CD4-positive, alpha-beta T cell treated with Interferon gamma for 1 hour (primary cell): Measurements from ENCODE around the gene EXD3.
A peak's percentile ranks its signal among the peaks of the same experiment; 100 is the strongest.

Experiments used
- DNase-seq: peaks from one replicate; pipeline ENCODE4 v3.0.0-alpha.2; 2020

Gene EXD3

DNA sequence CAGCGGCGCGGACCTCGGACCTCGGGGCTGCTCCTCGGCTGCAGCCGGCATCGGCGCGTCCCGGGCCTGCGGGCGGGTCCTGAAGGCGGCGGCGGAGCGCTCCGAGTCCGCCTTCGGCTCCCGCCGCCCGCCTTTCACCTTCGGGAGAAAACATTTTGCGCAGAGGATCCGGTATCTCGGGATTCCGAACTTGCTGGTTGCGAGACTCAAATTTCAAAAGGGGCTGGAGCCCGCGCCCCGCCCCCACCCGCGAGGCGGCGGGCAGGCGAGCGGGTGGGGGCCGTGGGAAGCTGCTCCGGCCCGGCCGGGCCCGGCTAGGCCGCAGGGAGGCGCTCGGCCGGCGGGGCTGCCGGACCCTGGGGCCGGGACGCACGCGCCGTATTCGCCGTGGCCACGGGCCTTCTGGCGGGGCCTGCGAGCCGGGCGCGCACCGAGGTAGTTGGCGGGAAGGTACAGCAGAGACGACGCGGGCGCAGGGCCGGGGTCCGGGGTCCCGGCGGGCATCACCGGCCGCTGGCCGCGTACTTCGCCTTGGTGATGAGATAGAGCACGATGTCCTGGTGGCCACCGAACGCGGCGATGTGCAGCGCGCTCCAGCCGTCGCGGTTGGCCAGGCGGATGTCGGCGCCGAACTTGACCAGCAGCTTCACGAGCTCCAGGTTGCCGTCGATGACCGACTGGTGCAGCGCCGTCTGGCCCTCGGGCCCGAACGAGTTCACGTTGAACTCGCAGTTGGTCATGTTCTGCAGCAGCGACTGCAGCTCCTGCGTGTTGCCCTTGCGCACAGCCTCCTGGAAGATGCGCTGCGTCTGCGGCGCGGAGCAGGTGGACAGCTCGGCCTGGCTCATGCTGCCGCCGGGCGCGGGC lies 121.6 kb downstream of the EXD3 start:
- DNase-seq, result no peak

DNA sequence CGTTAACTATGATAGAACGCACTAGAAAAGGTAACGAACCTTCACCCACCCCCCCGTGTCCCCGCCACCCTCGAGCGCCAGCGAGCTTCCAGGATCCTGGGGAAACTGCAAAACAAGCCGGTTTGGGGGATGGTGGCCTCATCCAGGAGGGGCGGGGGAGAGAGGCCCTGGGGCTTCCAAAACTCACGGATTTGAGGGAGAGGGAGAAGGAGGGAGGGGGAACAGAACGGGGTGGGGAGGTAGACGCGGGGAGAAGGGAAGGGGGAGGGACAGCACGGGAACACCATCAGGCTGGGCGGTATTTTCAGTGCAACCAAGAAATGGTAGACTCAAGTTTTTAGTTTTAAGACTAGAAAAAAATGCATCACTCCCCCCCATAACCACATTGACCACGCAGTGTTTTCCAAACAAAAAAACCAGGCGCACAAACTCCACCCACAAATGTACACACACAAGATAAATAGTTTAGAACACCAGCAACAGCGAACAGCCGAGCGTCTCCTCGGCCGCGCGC lies 122.3 kb downstream of the EXD3 start:
- DNase-seq, result no peak

DNA sequence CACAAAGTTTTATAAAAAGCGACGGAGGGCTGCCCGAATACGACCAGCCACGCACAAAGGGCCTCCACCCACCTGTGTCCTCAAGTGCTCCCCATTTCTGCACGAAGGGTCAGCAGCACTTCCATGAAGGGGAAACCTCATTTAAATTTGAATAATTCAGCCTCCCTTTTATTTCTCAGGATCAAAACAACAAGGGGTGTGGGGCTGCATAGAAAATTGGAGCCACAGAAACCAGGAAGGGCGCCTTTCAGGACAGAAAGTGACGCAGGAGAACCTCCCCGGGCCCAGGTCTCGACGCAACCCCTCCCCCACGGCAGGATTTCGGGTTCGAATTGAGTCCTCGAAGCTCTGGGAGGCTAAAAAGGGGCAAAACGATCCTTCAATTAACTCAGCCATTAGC lies 123.0 kb downstream of the EXD3 start:
- DNase-seq, result no peak

DNA sequence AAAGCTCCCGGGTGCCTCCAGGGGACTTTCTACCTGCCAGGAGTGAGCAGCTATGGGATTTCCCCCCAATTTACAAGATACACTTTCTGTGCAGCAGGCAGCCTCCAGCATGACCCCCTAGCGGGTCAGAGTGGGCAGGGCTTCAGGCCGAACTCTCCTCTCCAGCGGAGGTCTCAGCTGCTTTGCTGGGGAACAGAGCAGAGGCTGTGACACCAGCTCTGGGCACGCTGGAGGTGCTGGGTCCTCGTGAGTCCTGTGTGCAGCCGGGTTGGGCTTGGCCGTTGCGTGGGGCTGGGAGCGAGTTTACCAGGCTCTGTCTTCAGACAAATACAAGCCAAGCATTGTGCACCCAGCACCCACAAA lies 123.8 kb downstream of the EXD3 start:
- no peak for DNase-seq

DNA sequence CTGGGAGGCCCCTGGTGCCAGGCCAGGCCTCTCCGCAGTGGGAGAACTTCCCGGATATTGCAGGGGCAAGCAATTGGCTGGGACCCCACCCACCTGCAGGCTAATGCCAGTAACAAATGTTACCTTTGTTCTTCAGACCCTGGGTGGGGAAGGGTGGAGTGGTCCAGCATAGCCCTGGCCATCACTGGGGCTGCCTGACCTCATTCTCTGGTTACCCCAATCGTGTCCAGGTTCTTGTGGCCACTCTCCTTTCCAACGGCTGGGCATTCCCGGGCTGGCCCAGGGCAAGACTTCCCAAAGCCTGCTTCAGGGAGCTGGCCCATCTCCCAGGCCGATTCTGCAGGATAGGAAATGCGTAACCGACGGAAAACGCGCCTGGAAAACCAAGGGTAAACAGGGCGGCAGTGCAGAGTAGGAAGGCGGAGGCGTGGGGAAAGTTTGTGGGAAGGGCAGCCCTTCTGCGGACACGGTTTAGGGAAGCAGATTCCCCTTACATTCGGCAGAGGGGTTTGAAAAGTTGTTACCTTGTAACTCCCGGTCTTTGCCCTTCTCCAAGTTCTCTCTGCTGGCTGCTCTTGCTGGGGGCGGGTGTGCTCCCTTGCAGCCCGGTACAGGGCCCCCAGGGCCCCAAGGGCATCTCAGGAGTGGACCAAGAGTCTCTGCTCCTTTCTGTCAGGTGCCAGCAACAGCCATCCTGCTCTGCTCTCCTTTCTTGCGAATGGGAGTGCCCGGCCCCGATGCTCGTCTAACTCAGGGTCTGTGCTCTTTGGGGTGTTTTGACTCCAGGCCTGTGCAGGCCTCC lies 124.4 kb downstream of the EXD3 start:
- DNase-seq, result no peak

DNA sequence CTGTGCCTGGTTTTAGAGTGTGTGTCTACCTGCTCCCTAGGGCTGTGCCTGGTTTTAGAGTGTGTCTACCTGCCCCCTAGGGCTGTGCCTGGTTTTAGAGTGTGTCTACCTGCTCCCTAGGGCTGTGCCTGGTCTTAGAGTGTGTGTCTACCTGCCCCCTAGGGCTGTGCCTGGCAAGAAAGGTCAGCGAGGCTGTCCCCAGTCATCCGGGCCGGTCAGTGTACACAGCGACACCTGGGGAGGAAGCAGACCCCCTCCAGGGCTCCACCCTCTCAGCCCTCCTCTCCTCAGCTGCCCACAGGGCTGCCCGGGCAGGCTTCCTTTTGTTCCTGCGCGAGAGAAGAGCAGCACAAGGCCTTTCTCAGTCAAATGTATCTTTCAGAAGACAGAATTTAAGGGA lies 125.0 kb downstream of the EXD3 start:
- no peak for DNase-seq

DNA sequence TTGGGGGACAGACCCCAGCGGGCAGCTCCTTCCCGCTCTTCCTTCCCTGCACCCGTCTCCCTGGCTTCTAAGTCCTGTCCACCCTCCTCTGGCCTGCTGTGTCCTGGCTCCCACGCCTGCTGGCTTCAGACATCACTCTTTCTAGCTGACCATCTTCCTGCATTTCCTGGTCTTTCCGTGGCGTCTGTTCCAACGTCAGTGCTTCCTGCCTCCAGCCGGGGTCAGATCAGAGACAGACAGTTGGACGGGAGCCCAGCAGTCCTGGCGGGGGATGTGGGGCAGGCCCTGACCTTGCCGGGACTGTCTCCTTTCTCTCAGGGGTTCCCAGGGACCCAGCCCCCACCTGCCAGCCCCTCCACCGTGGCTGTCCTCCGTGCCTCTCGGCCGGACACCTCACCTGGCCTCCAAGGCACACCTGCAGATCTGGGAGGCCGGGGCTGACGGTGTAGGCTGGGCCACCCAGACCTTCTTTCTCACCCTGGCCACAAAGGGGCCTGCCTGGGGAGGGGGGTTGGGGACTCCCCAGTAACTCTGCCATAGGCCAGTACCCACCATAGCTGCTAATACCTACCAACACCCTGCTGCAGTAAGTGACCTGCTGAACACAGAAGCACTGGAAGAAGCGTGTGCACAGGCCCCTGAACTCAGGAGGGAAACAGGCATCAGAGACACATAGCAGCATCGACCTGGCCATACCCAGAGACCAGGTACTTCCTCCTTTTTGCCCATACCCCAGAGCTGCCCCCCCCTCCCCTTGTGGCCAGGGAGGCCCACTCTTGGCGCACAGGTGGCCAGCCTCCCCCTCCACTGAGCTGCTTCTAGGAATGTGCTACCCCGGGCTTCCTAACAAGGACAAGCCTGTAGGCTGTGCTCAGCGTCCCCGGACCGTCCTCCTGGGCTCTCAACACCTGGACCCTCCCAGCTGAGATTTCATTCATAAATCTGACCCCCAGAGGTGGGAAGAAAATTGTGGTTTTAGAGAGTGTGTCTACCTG lies 126.0 kb downstream of the EXD3 start:
- no peak for DNase-seq

DNA sequence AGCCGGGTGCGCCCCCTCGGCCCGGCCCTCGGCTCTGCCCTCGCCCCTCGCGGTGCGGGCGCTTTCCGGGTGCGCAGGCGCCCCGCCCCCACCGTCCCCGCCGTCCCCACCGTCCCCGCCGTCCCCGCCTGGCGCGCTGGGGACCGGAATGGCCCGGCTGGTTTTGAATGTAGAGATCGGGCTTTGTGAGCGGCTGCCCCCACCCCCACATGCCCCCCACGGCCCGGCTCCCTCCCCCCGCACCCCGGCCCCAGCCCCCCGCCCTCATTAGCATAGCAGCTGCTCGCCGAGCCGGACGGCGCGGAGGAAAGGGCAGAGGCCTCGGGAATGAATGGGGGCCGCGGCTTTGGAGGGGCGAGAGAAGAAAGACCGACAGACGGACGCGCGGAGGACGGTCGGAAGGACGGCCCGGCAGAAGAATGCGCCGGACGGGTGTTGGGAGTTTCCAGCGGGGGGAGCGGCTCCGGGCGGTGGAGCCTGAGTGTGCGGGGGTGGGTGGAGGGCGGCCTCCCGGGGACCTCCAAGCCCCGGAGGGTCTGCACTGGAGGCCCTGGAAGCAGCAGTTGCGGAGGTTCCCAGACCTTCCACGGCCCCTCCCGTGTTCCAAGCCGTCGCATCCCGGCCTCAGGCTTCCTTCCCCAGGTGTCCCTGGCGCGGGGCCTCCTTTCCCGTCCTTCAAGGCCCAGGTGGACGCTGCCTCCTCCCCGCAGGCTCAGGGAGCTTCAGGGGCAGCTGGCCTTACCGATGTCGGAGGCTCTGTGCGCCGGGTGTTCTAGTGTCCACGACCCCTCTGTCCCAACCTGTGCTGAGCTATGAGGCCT lies 126.9 kb downstream of the EXD3 start:
- DNase-seq, result no peak

DNA sequence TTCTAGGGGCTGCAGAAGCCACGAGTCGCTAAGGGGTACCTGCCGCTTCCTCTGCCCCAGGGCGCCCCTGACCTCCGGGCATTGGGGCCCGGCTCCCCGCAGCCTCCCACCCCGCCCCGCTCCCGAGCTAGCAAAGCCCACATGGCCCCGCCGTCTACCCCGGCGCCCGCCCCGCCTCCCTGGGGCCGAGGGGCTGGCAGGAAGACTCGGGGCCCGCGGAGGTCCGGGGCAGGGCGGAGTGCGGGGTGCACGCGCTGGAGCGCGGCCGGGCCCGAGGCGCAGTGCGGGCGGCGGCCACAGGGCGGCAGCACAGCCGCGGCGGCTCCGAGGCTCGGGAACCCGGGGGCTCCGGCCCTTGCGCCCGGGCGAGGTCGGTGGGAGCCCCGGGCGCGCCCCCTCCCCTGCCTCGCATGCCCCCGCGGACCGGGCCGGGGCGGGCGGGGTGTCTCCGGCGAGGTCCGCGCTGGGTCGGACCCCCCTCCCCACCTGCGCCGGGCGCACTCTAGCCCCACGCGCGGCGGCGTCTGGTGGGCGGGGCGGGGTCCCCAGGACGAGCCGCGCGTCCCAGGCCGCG lies 127.6 kb downstream of the EXD3 start:
- peak; percentile 30 for DNase-seq

DNA sequence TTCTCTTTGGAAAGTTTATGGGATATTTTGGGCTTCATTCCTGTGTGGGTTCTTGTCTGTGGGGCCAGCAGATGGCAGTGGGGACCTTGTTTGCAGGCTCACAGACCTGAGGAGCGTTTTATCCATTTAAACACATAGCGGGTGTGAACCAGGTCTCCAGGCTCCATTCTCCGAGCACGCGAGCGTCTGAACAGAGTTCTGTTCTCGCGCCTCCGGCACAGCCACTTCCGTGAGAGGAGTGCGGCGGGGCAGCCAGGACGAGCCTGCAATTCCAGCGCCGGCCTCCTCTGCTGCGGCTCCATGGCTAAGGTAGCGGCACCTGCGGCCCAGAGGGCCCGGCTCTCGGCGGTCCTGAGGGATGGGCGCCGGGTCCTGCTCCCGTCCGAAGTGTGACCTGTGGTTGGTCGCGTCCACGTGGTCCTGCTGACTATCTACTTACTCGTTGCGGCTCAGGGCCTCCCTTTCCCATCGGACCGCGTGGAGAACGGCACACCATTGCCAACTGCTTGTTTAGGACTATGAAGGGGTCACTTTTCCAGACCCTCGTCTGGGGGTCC lies 128.2 kb downstream of the EXD3 start:
- no peak for DNase-seq

DNA sequence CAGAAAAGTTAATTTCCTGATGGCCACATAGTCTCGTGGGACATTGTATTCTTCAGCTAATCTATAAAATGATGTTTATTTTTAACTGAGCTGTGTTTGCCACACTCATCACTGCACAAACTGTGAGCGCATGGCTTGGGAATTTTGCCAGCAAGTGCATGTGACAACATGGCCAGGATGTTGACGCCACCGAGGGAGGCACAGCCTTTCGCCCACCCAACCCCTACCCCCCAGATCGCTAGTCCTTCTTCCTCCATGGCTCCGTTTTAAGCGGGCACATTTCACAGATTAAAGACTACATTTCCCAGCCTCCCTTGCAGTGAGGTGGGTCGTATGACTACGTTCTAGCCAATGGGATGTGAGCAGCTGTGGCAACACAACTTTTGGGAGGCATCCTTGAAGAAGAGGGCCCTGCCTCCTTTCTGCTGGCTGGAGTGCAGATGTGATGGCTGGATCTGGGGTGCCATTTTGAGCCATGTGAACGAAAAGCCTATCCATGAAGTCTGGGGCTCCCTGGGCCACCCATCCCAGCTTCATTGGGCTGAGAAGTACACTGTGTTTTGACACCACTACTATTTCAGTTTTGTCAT lies 128.8 kb downstream of the EXD3 start:
- DNase-seq, result peak; percentile 23

DNA sequence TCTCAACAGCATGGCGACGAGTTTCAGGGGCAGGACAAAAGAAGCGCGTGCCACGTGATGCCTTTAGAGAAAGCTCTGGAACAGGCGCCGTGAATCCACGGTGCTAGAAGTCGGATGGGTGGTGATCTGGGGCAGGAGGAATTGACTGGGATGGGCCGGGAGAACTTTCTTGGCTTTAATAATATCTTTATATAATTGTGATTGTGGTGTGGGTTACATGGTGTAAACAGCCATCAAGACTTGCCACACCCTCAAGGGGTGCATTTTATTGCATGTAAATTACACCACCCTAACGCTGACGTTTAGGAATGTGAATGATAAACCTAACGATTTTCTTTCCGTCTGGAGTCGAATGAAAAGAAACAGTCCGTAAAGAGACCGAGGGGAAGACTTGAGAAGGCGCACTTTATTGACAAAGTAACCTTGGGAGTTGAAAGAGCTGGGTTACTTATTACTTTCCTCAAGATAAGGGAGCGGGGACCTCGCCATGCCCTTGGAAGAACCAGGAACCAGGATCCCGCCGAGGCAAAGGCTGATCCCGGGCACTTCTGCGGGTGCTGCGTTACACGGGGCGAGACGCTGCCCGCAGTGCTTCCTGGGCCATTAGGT lies 129.4 kb downstream of the EXD3 start:
- DNase-seq, result no peak

DNA sequence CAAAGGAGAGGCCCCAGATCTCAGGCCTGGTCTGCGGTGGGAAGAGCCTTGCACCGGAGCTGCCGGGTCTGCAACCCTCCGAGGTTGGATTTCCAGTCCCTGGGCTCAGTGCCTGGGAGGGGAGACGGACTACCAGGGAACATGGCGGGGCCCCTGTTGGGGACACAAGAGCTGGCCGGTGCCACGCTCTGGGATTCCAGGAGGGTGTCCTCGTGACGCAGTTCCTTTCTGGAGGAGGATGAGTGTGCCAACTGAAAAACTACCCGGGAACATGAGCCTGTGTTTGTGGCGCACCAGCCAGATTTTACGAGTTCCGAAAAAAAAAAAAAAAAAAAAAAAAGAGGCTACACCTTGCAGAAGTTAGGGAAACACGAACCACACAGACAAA lies 129.9 kb downstream of the EXD3 start:
- DNase-seq, result no peak

DNA sequence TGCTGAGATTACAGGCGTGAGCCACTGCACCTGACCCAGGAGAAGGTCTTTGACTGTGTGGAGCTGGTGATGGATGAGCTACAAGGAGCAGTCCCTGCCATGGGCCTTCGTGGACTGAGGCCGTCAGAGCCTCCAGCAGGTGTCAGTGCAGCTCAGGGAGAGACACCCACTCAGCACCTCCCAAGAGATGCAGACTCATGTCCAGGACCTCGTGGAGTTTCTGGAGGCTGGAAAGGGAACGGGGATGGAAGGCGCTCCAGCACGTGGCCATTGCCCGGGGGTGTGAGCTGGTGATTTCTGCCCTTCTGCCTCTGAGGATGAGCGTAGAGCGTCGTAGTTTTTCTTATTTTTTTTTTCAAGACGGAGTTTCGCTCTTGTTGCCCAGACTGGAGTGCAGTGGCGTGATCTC lies 136.0 kb downstream of the EXD3 start:
- DNase-seq, result no peak

DNA sequence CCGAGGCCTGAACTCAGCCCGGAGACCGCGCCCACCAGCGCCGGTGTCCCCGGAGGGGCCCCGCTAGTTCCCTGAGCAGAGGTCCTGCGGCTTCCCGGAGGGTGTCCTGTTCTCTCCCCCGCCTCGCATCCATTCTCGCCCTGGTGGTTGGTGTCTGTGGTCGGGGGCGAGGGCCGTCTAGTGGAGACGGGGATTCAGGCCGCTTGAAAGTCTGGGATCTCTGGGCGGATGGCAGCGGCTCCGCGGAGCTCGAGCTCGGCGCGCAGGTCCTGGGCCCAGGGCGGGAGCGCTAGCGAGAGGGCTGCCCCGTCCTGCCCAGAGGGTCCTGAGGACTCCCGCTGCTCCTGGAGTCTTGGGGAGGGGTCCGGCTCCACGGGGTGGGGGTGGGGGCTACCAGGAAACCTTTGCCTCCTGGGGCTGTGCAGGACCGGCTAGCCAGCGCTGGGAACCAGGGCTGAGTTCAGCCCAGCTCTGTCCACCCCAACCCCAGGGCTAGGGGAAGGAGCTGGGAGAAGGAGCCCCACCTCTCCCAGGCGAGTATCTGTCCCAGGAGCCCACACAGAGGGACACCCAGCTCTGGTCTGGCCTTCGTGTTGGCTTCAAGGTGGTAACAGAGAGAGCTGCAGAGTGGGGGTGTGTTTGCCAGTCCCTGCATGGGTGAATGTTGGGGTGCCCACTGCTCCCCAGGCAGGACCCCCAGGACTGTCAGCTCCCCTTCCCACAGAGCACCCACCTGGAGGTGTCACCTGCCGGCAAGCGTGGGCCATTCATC lies 141.4 kb downstream of the EXD3 start:
- DNase-seq, result no peak

DNA sequence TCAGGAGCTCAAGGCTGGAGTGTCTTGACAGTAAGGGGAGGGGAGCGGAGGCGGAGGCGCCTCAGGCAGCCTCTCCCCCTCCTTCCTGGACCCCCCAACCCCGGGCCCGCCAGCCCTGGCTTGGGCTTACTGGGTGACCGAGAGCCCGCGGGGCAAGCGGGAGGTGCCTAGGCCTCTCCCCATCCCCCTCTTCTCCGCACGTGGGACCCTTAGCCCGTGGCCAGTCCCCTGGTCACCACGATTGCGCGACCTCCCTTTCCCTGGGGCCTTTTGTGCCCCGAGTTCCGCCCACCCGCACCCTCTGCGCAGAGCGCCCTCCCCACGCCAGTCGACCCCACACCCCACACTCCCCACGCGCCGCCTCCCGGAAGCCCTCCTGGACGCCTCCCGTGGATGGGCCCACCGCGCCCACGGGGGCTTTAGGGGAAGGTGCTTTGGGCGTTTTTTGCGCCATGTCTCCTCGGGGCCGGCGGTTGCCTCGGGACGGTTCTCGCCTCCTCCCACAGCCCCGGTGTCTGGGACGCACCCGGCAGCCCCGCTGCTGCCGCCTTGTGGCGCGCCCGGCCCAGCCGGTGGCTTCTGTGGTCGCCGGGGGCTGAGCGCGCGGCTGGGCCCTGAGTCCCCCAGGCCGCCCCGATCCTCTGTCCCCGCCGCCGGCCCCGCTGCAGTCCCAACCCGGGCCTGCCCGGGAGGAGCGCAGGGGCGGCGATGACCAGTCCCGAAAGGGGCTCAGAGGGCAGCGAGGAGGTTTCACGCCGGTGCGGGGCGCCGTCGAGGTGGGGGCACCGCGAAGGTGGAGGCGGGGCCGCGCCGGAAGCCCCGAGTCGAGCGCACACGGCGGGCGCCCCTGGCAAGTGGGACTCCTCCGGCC lies 142.3 kb downstream of the EXD3 start:
- no peak for DNase-seq

DNA sequence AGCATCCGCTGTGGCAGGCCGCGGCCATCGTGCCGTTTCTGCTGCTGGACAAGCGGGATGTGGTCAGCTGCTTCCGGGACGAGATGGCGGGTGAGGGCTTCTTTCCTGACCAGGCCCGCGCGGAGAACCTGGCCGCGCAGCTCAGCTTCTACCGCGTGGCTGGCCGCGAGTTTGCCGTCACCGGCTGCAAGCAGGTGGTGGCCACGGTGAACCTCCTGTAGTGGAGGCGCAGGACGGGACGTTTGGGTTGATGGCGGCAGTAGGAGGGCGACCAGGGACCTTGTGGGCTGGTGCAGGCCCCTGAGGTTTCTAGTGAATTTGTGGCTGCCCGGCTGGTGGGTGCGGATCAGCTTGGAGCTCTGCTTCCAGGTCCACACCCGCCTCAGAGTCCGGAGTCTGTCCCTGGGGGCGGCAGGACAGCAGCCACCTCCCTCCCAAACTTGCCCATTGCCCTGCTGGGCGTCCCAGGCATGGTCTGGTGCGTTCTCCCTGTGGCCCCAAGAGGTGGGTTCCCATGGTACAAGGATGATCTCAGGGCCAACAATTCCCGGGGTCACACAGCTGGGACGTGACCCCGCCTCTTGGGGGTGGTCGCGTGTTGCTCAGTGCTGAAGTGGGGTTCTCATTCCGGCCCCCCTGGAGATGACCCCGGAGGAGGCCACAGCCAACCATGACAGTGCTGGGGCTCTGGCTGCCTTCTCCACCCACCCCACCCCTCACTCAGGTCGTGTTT lies 143.1 kb downstream of the EXD3 start:
- DNase-seq, result no peak
